Activated T-cell treated with anti-CD3 and anti-CD28 coated beads for 48 hours (primary cell): Measurements from ENCODE around the gene SULF2.

Source experiments
- DNase-seq: peaks from one replicate; pipeline ENCODE4 v3.0.0-alpha.2; 2020; ENCODE audit warnings: low read depth

The SULF2 gene

GRCh38 chr20:47708953-47709833, 76.1 kb downstream of the SULF2 start:
- no peak for DNase-seq

DNA sequence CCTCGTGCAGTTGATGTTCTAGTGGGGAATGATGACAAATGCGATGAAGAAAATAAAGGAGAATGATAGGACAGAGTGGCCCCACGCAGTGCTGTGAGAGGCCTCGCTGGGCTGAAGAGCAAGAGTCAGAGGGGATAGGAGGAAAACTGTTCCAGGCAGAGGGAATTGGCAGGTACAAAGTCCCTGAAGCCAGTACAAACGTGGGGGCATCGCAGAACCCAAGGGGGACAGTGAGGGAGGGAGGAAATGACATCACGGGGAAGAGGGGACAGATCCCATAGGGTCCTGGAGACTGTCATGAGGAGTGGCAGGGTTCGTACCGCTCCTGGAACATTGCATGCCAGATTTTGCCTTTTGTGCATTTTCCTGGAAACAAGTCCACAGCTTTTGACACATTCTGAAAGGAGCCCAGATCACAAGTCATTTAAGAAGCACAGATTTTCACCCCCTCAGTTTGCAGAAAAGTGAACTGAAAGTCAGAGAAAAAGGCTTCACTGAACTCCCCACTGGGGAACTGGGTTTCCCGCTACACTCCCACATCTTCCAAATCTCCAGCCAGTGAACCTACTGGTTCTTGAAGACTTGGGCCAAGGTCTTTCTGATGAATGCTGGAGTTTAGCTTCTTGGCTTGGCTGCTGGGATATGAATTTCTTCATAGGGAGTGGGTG, 77.0 kb downstream of the SULF2 start:
- DNase-seq = no peak

DNA sequence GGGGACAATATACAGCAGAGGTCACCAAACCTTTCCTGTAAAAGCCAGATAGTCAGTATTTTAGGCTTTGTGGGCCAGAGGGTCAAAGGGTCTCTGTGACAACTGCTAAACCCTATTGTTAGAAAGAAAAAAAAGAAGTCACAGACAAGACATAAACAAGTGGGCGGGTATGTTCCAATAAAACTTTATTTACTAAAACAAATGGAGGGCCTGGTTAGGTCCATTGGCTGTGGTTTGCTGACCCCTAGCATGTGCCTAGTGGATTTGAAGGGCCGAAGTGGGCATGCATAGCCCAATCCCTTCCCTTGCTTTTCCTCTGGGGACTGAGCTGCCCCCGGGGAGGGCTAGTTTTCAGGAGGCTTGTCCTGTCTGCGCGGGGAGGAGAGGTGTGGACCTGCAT, 78.9 kb downstream of the SULF2 start:
- no peak for DNase-seq

DNA sequence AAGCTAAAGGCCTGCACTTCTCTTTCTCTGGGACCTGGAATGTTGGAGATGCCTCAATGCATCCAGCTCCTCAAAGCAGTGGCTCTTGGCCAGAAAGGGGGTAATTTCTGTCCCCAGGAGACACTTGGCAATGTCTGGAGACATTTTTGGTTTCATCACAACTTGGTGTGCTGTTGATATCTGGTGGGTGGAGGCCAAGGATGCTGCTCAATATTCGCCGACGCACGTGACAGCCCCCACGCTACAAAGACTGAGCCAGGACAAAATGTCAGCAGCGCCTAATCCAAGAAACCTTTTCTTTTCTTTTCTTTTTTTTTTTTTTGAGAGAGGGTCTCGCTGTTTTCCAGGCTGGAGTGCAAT, 79.8 kb downstream of the SULF2 start:
- DNase-seq = no peak

GRCh38 chr20:47704746-47705496, 80.4 kb downstream of the SULF2 start:
- no peak for DNase-seq

DNA sequence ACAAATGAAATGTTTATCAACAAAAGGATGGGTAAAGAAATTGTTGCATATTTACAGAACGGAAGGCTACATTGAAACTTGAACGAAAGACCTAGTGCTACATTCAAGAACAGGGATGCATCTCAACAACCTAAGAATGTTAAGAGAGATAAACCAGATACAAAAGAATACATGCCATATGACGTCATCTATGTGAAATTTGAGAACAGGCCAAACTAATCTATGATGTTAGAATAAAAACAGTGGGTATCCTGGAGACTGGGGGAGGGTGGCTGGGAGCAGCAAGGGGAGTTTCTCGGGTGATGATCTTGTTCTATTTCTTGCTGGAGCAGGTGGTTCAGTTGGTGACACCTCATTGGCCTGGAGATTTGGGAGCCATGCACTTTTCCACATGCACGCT, 81.5 kb downstream of the SULF2 start:
- no peak for DNase-seq

DNA sequence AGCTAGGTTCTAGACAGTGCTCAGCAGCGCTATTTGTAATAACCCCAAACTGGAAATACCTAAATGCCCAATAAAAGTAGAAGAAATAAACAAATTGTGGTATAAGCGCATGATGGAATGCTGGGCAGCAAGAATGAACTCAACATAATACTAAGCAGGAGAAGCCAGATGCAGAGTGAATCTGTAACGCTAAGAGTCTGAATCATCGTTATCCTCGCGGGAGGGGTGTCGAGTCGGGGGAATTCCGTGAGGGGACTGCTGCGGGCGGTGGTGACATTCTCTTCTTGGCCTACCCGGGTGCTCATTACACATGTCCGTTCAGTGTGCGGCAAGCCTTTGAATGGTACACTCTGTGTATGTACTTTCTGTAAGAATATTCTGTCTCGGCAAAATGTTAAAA, 83.7 kb downstream of the SULF2 start:
- DNase-seq = no peak

DNA sequence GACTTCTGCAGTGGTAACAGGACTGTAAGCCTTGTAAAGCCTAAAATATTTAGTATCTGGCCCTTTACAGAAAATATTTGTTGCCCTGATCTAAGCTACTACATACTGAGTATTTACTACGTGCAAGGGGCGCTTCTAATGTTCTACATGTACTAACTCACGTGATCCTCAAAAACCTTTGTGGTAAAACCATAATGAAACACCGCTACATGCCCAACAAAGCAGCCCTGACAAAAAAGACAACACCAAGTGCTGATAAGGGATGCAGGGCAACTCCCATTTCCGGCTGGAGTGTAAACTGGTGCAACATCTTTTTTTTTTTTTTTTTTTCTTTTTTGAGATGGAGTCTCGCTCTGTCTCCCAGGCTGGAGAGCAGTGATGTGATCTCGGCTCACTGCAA, 85.0 kb downstream of the SULF2 start:
- no peak for DNase-seq

DNA sequence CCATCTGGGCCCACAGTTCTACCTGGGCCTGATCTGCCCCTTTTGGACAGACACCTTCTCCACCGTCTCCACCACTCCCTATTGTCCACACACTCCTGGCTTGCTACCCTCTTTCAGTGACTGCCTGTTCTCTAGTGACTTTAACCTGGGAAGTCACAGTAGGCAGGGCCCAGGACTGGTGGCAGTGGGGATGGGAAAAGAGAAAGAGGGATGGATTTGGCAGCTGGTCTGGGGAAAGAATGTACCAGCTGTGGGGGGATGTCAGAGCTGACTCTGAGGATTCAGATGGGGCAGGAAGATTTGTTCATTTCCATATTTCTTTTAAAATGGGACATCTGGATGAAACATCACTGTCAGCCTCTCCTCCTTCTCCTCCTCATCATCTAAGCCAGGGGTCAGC, 85.5 kb downstream of the SULF2 start:
- no peak for DNase-seq

GRCh38 chr20:47698142-47698541, 87.1 kb downstream of the SULF2 start:
- no peak for DNase-seq

DNA sequence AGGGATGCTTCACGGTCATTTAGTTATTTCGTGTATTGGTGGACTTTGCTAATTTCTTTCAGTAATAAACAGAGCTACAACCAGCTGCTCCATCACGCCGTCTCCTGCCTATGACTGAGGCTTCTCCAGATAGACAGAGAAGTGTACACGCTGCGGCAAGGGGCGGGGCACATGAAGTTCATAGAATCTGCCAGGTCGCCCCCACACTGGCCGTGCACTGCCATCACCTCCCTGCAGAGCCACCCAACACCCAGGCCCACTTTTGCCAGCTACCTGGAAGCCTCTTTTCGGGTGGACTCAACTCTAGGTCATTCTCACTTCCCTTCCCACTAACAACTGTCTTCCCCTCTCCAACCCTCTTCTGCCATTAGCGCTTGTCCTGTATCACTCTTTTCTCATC, 88.4 kb downstream of the SULF2 start:
- DNase-seq = no peak

DNA sequence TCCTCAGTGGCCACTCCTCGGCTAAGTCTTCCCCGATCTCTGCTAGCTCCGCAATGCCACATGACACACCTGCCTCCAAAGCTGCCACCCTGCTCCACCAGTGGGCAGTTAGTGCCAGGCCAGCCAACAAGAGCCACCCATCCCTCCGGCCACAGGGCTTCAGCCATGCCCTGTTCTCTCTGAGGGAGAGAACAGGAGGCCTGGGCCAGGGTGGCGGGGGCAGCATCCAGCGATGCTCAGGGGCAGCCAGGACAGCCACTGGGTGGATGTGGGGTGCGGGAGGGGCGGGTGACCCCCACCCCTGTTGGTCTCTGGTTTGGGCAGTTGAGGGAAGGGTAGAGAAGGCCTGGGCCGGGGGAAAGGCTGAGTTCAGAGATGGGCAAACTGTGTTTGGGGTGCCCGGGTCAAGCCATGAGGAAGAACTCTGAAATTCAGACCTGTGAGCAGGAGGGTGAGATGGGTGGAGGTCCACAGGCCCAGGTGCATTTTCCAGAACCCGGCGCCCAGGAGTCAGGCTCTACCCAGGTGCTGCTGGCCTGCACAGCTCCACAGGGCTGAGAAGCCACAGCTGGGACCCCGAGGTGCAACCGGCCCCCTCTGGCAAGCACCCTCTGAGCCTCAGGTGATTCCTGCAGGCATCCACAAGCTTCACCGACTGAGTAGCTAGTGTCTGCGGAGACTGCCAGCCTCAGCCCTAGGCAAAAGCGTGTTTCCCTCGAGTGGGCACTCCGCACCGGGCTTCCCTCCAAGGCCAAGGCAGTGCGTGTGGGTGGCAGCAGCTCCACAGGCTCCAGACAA, 91.1 kb downstream of the SULF2 start:
- DNase-seq = no peak

DNA sequence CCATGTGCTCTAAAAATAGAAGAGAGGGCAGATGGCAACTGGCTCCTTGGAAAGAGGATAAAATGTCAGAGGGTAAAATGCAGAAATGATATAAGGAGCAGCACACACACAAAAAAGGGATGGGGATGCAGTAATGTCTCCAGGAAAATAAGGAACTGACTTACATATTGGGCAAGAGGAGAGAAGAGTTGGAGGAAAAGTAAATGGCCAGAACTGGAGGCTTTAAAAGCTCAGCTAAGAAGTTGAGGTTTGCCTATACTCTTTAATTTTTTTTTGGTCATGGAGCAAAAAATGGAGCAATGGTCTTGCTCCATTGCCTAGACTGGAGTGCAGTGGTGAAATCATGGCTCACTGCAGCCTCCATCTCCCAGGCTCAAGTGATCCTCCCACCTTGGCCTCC, 93.7 kb downstream of the SULF2 start:
- DNase-seq = no peak

GRCh38 chr20:47689731-47690130, 95.5 kb downstream of the SULF2 start:
- no peak for DNase-seq

- DNase-seq = no peak
Observed at GRCh38 chr20:47688385-47689381, 96.6 kb downstream of the SULF2 start.

DNA sequence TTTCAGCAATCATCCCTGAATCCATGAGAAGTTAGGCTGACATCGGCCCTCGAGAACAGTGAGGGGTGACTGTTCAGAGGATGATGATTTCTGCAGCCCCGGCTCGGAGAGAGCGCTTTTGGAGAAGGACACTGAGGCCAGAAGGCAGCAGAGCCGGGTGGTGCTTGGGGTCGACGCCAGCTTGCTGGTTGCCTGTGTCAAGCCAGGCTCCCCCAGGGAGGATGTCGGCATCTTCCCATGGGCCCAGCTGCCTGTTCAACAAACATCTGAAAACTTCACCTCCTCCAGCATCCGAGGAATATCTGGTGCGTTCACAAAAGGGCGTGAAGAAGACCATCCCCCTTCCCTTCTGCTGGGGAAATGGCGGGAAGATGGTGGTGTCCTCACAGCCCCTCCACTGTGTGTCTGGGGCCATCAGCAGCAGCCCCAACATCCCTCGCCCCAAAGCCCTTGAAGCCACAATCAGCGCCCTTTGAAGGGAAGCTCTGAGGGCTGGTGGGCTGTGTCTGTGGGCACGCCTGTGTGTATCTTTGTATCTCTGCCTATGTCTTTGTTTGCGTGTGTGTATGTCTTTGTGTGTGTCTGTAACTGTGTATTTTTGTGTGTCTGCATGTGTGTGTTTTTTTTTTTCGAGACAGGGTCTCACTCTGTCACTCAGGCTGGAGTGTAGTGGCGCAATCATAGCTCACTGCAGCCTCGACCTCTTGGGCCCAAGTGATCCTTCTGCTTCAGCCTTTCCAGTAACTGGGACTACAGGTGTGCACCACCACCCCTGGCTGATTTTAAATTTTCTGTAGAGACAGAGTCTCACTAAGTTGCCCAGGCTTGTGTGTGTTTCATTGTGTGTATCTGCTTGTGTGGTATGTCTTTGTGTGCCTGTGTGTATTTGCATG, 97.9 kb downstream of the SULF2 start:
- DNase-seq = no peak

DNA sequence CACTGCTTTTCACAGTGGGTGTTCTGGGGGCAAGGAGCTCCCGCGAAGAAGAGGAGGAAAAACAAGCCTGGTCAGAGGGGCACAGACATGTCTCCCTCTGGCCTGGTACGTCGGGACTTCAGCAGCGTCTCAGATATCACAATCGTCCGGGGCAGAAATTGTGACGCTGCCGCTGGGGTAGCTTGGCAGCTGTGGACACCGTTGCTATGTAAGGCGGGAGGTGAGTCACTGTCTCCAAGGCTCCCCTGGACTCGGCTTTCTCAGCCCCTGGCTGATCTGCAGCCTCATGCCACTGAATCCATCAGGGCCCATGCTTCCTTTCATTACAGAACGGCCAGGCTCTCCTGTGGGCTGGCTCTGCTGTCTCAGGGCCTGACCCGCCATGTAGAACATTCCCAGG, 98.7 kb downstream of the SULF2 start:
- no peak for DNase-seq

- no peak for DNase-seq
Observed at GRCh38 chr20:47684306-47685080, 100.8 kb downstream of the SULF2 start.

DNA sequence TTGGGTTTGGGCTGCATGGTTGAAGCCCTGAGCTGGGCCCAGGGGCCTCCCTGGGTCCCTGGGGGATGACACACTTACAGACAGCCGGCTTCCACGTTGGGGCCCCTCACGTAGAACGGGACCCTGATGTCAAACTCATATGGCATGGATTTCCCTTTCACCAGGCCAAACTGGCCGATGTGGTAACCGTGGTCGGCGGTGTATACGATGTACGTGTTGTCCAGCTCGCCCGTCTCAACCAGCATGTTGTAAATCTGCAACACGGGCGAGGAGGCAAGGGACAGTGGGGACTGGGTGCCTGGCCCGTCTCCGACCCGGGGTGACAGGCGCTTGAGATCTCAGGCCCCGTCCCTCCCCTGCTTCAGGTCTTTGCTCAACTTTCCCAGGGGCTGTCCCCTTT, 102.4 kb downstream of the SULF2 start:
- no peak for DNase-seq
